ENCODE measurements around the gene RPP30. TPM values are rescaled to one million over a fixed set of nuclear protein-coding genes. Genes with fewer than 3 reads are reported as not detected.

Gene RPP30
- total and polyA plus RNA-seq, 2 experiments from 2014 or later = 89.7 to 142 TPM

DNA sequence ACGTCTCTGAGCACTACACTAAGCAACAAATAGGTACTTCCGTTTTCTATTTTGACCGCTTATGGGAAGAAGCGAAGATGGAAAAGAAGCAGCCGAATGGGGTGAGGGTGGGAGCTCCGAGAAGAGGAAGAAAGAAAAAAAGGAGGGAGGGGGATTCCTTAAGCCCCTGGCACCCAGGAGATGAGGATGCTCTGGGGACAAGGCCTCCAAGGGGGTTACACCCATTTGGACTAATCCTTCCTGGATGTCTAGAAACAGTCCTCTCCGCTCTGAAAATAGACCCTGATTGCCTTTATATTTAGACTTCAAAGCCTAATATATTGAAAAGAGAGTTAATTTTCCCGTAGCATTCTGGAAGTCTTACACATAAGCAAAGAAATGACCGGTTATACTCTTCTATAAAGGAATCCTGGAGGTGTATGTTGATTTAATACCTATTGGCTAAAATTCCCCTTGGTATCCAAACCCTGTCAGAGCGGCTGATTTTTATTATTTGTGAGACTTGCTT lies 13.3 kb upstream of the RPP30 start:
- Histone ChIP-seq H3K9me2 (ENCODE audit: insufficient read depth) (no peaks in the 10 kb centered on the region), H4K20me1 (replicated peaks; ENCODE audit: insufficient read depth) (no peaks in the 10 kb centered on the region), H3K4me2 (peak overlapping the region; percentile 88), H3K36me3 (ENCODE audit: insufficient read depth) (no peaks in the 10 kb centered on the region), H3K27ac (ENCODE audit: low read depth) (peak overlapping the region; percentile 52; the same call in 1 of the 2 replicates), H2AFZ (peak overlapping the region; percentile 56), H3K27me3 (ENCODE audit: insufficient read depth) (peaks cover 37% of the 10 kb centered on the region), H3F3A (replicated peaks; ENCODE audit: low read depth) (0 out of 2 replicates have a peak, but pooled peaks cover 8% of the 10 kb centered on the region), H3K79me2 (replicated peaks; ENCODE audit: insufficient read depth) (peaks cover 39% of the 10 kb centered on the region), H3K4me1 (ENCODE audit: insufficient read depth) (peaks cover 25% of the 10 kb centered on the region), H3K4me3 (peak overlapping the region; percentile 74)
- H3K9me3 Mint-ChIP-seq = no peaks in the 10 kb centered on the region
- H3K36me3 Mint-ChIP-seq (ENCODE audit: low read depth) = peaks cover 3% of the 10 kb centered on the region; the same call in 2 of the 3 replicates
- no peak for ATAC-seq
- TF ChIP-seq POLR2AphosphoS5 (IDR thresholded peaks at IDR 0.05; ENCODE audit: low read depth) (no peak), STAT1 (IDR thresholded peaks at IDR 0.05; ENCODE audit: unreplicated experiment) (no peak), NANOG (IDR thresholded peaks at IDR 0.05; ENCODE audit: borderline replicate concordance) (no peak), EZH2phosphoT487 (IDR thresholded peaks at IDR 0.05; ENCODE audit: unreplicated experiment) (no peak), JUNB (IDR thresholded peaks at IDR 0.05; ENCODE audit: unreplicated experiment) (no peak)
- TF ChIP-seq, protein P1, sequence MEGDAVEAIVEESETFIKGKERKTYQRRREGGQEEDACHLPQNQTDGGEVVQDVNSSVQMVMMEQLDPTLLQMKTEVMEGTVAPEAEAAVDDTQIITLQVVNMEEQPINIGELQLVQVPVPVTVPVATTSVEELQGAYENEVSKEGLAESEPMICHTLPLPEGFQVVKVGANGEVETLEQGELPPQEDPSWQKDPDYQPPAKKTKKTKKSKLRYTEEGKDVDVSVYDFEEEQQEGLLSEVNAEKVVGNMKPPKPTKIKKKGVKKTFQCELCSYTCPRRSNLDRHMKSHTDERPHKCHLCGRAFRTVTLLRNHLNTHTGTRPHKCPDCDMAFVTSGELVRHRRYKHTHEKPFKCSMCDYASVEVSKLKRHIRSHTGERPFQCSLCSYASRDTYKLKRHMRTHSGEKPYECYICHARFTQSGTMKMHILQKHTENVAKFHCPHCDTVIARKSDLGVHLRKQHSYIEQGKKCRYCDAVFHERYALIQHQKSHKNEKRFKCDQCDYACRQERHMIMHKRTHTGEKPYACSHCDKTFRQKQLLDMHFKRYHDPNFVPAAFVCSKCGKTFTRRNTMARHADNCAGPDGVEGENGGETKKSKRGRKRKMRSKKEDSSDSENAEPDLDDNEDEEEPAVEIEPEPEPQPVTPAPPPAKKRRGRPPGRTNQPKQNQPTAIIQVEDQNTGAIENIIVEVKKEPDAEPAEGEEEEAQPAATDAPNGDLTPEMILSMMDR (conservative IDR thresholded peaks at IDR 0.05; ENCODE audit: low read depth in 2 of 2) = no peak
- H3K4me3 Mint-ChIP-seq = peak overlapping the region; percentile 87
- H3K27ac Mint-ChIP-seq = no peak overlapping the region; the same call in 1 of the 2 replicates
- peaks cover 18% of the 10 kb centered on the region for H3K27me3 Mint-ChIP-seq (ENCODE audit: insufficient read depth, low read depth, poor library complexity)
- H3K4me1 Mint-ChIP-seq = peaks cover 53% of the 10 kb centered on the region
- no peak for DNase-seq (ENCODE audit: low spot score)

DNA sequence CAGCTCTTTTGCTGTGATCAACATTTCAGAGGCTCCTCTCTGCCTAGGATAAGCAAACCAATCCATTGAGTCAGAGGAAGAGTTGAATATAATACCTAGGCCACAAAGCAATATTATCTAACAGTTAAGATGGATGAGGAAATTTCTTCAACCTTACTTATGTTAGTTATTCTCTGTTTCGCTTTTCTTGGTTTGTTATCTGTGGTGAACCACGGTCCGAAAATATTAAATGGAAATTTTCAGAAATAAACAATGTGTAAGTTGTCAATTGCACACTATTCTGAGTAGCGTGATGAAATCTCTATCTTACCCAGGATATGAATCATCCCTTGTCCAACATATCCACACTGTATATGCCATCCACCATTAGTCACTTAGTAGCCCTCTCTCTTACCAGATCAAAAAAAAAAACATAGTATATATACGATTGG lies 12.4 kb upstream of the RPP30 start:
- no peaks in the 10 kb centered on the region for H3K9me2 ChIP-seq (ENCODE audit: insufficient read depth)

DNA sequence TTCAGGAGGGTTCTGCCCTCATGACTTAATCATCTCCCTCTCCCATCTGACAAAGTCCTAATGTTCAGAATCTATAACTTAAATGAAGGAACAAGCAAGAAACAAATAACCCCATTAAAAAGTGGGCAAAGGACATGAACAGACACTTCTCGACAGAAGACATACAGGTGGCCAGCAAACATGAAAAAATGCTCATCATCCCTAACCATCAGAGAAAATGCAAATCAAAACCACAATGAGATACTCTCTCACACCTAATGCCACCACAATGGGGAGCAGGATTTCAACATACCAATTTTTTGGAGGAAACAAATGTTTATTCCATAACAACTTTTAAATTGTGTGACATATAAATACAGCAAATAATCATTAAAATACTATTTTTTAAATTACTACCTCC lies 11.0 kb upstream of the RPP30 start:
- H3K36me3 Mint-ChIP-seq (ENCODE audit: low read depth) = no peaks in the 10 kb centered on the region
- no peak for TF ChIP-seq EZH2 (IDR thresholded peaks at IDR 0.05; ENCODE audit: low read depth, unreplicated experiment)
- TF ChIP-seq STAT1 (IDR thresholded peaks at IDR 0.05; ENCODE audit: unreplicated experiment) = no peak
- no peak for TF ChIP-seq ZNF331 (CRISPR knock-in tag; IDR thresholded peaks at IDR 0.05; ENCODE audit: low read depth)
- no peak for TF ChIP-seq EZH2phosphoT487 (IDR thresholded peaks at IDR 0.05; ENCODE audit: unreplicated experiment)
- no peak for TF ChIP-seq POLR2AphosphoS5 (IDR thresholded peaks at IDR 0.05; ENCODE audit: low read depth)
- no peak for TF ChIP-seq NANOG (IDR thresholded peaks at IDR 0.05; ENCODE audit: borderline replicate concordance)
- TF ChIP-seq CREB1 (CRISPR knock-in tag; IDR thresholded peaks at IDR 0.05; ENCODE audit: low read depth) = no peak
- TF ChIP-seq REST (IDR thresholded peaks at IDR 0.05; ENCODE audit: unreplicated experiment) = no peak
- TF ChIP-seq ZNF114 (CRISPR knock-in tag; IDR thresholded peaks at IDR 0.05) = no peak

More for the DNA sequence above, 12.4 kb upstream of the RPP30 start:
- Mint-ChIP-seq H3K4me3 (peak overlapping the region; percentile 87; the same call in 2 of the 3 replicates), H3K36me3 (ENCODE audit: low read depth) (no peaks in the 10 kb centered on the region), H3K27me3 (ENCODE audit: insufficient read depth, low read depth, poor library complexity) (peaks cover 18% of the 10 kb centered on the region), H3K4me1 (peaks cover 47% of the 10 kb centered on the region), H3K9me3 (no peaks in the 10 kb centered on the region), H3K27ac (no peak overlapping the region)
- no peak for ATAC-seq
- H3K36me3 ChIP-seq (ENCODE audit: insufficient read depth) = no peaks in the 10 kb centered on the region
- H3K4me2 ChIP-seq = no peak overlapping the region
- no peak overlapping the region for H2AFZ ChIP-seq
- no peaks in the 10 kb centered on the region for H4K20me1 ChIP-seq (replicated peaks; ENCODE audit: insufficient read depth)
- no peak overlapping the region for H3K27ac ChIP-seq (ENCODE audit: low read depth)
- peaks cover 25% of the 10 kb centered on the region for H3K4me1 ChIP-seq (ENCODE audit: insufficient read depth)
- 0 out of 2 replicates have a peak, but pooled peaks cover 8% of the 10 kb centered on the region for H3F3A ChIP-seq (replicated peaks; ENCODE audit: low read depth)
- TF ChIP-seq ZNF114 (CRISPR knock-in tag; IDR thresholded peaks at IDR 0.05) = no peak
- 0 out of 2 replicates have a peak overlapping the region, but pooled peaks have one; percentile 74 for H3K4me3 ChIP-seq
- no peak for DNase-seq (ENCODE audit: low spot score)
- H3K79me2 ChIP-seq (replicated peaks; ENCODE audit: insufficient read depth) = peaks cover 30% of the 10 kb centered on the region
- H3K27me3 ChIP-seq (ENCODE audit: insufficient read depth) = peaks cover 37% of the 10 kb centered on the region

More for the DNA sequence above, 11.0 kb upstream of the RPP30 start:
- H3K27ac Mint-ChIP-seq = no peak overlapping the region
- Histone ChIP-seq H3K27me3 (ENCODE audit: insufficient read depth) (peaks cover 27% of the 10 kb centered on the region), H3K4me1 (ENCODE audit: insufficient read depth) (peaks cover 20% of the 10 kb centered on the region), H3K9me2 (ENCODE audit: insufficient read depth) (no peaks in the 10 kb centered on the region), H3K27ac (ENCODE audit: low read depth) (no peak overlapping the region), H2AFZ (no peak overlapping the region), H4K20me1 (replicated peaks; ENCODE audit: insufficient read depth) (no peaks in the 10 kb centered on the region), H3K36me3 (ENCODE audit: insufficient read depth) (no peaks in the 10 kb centered on the region), H3K79me2 (replicated peaks; ENCODE audit: insufficient read depth) (peaks cover 16% of the 10 kb centered on the region), H3K4me3 (no peak overlapping the region), H3K4me2 (no peak overlapping the region), H3F3A (replicated peaks; ENCODE audit: low read depth) (0 out of 2 replicates have a peak, but pooled peaks cover 8% of the 10 kb centered on the region)
- peaks cover 18% of the 10 kb centered on the region for H3K27me3 Mint-ChIP-seq (ENCODE audit: insufficient read depth, low read depth, poor library complexity)
- DNase-seq (ENCODE audit: low spot score) = no peak
- no peak overlapping the region for H3K4me3 Mint-ChIP-seq
- no peak for ATAC-seq
- peaks cover 42% of the 10 kb centered on the region for H3K4me1 Mint-ChIP-seq
- no peaks in the 10 kb centered on the region for H3K9me3 Mint-ChIP-seq

Data from GM23338 (cell line).